Spleen (tissue), 11 donors: Measurements from ENCODE around the gene ADGRG1. TPM values are rescaled to one million over a fixed set of nuclear protein-coding genes. Genes with fewer than 3 reads are reported as not detected.

Source experiments
- DNase-seq: peaks from one replicate; pipeline ENCODE4 v3.0.0-alpha.2; 2020
- H3K27ac ChIP-seq, 8 donors: fragments of 200-600 bp; sonication (generic) in 7 of 8; 1 replicate in 4 of 8; 2 replicates in 4 of 8; pipeline versions ENCODE4 v1.5.0 to v1.8.0; 2016 to 2021; ENCODE audit warnings: inconsistent platforms in 4 of 8, mild to moderate bottlenecking in 4 of 8, moderate library complexity in 1 of 8
- H3K27me3 ChIP-seq, 7 donors: fragments of 200-600 bp; sonication (generic) in 6 of 7; replicated peaks in 1 of 7; 1 replicate in 4 of 7; 2 replicates in 3 of 7; pipeline versions ENCODE4 v1.5.0 to v1.8.0; 2016 to 2021; ENCODE audit warnings: inconsistent platforms in 3 of 7, mild to moderate bottlenecking in 1 of 7
- H3K36me3 ChIP-seq, 6 donors: fragments of 200-600 bp; sonication (generic) in 5 of 6; 1 replicate in 4 of 6; 2 replicates in 2 of 6; pipeline versions ENCODE4 v1.5.0 to v1.8.0; 2016 to 2021; ENCODE audit warnings: inconsistent platforms in 2 of 6
- H3K4me1 ChIP-seq, 6 donors: fragments of 200-600 bp; sonication (generic) in 5 of 6; 1 replicate in 3 of 6; 2 replicates in 3 of 6; pipeline versions ENCODE4 v1.5.0 to v1.8.0; 2016 to 2021; ENCODE audit warnings: inconsistent platforms in 3 of 6
- H3K4me3 ChIP-seq, 8 donors: fragments of 200-600 bp; sonication (generic) in 7 of 8; 1 replicate in 4 of 8; 2 replicates in 4 of 8; pipeline versions ENCODE4 v1.5.0 to v1.8.0; 2016 to 2021; ENCODE audit warnings: inconsistent platforms in 4 of 8, mild to moderate bottlenecking in 4 of 8, moderate library complexity in 2 of 8
- H3K9me3 ChIP-seq, 8 donors: fragments of 200-600 bp; sonication (generic) in 7 of 8; 1 replicate in 4 of 8; 2 replicates in 4 of 8; pipeline versions ENCODE4 v1.5.0 to v1.8.0; 2016 to 2021; ENCODE audit warnings: inconsistent platforms in 4 of 8
- CTCF ChIP-seq, 11 experiments: fragments of 200-600 bp in 7 of 11; fragments of 450-650 bp in 4 of 11; sonication (generic) in 4 of 11; IDR thresholded peaks in 8 of 11; conservative IDR thresholded peaks in 3 of 11; 1 replicate in 7 of 11; 2 replicates in 4 of 11; pipeline versions ENCODE4 v1.4.0 to v1.8.0; 2016 to 2021; ENCODE audit warnings: antibody characterized with exemption in 11 of 11, inconsistent platforms in 4 of 11, mild to moderate bottlenecking in 1 of 11
- POLR2A ChIP-seq, 3 donors: fragments of 450-650 bp; IDR thresholded peaks; one replicate each; pipeline ENCODE4 v1.5.1; 2017; ENCODE audit warnings: antibody characterized with exemption in 3 of 3, mild to moderate bottlenecking in 1 of 3
- POLR2AphosphoS5 ChIP-seq, 3 donors: sonication (generic); formaldehyde crosslinking; IDR thresholded peaks; one replicate each; pipeline ENCODE4 v1.5.1; 2017; ENCODE audit warnings: antibody characterized with exemption in 3 of 3
- WGBS, 5 donors: extraction: QIAGEN DNeasy Blood & Tissue Kit in 3 of 5; methylation state at CpG; one replicate each; pipeline versions ENCODE4 v1.1.5 to v1.1.7; 2013 to 2018; 5-methylcytosine and 5-hydroxymethylcytosine counted together
- intact Hi-C: fragments of 100-400 bp; cut with DNase I; formaldehyde crosslinking; loops from one replicate; pipeline ENCODE4 v1.15.0; 2023; ENCODE audit warnings: low total_unique reads
- polyA plus RNA-seq, 3 donors: library from polyadenylated mRNA; stranded (reverse); fragments of 200-250 nt; gene quantifications; one replicate each; pipeline ENCODE4 v1.2.1, GENCODE V29; 2013
- total RNA-seq, 7 donors: library from RNA; depleted of rRNA in 3 of 7; stranded (reverse); fragments of >200 nt in 3 of 7; fragmentation: NEBNext Ultra II Directional in 4 of 7; extraction: Animal tissue kit (Norgen Biotek cat#: 25700) in 4 of 7; gene quantifications; one replicate each; pipeline versions ENCODE4 v1.1.0 to v1.2.1, GENCODE V29; 2016 to 2021
- donor health status: healthy with polysubstance abuse.
- donor health status: DM: no; HTN: no; CAD: no; lungs with moderate emphysema.
- donor health status: DM: no; HTN: no; CAD: no.
- donor health status: Bipolar disorder and iron deficiency.
- donor health status: healthy.
- donor health status: DM: no; HTN: no; CAD: no.
- donor health status: DM: yes; HTN: yes; CAD: no.

ADGRG1 gene
- total and polyA plus RNA-seq, 10 donors: 1.0 to 23.7 (median 8.2) TPM

DNA sequence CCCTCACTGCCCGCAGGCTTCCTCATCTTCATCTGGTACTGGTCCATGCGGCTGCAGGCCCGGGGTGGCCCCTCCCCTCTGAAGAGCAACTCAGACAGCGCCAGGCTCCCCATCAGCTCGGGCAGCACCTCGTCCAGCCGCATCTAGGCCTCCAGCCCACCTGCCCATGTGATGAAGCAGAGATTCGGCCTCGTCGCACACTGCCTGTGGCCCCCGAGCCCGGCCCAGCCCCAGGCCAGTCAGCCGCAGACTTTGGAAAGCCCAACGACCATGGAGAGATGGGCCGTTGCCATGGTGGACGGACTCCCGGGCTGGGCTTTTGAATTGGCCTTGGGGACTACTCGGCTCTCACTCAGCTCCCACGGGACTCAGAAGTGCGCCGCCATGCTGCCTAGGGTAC lies 35.0 kb downstream of the ADGRG1 start:
- WGBS, 5 donors: 85 to 92% (median 90%) methylated on average over 10 to 21 of the region's 21 CpGs
- DNase-seq: peak; percentile 73
- peaks cover 0 to 37% (median 4%) of the 10 kb centered on the region in 6 donors for H3K4me1 ChIP-seq
- TF ChIP-seq CTCF (IDR thresholded peaks at IDR 0.05 in 8 of 11, conservative IDR thresholded peaks at IDR 0.05 in 3 of 11): no peak
- no peak for TF ChIP-seq POLR2A (IDR thresholded peaks at IDR 0.05)
- TF ChIP-seq POLR2AphosphoS5 (IDR thresholded peaks at IDR 0.05): no peak
- H3K27ac ChIP-seq: no peak overlapping the region
- intact Hi-C loops: no loop called here
- H3K9me3 ChIP-seq: no peaks in the 10 kb centered on the region
- peaks cover 0 to 17% (median 0%) of the 10 kb centered on the region in 7 donors for H3K27me3 ChIP-seq
- peaks cover 0 to 25% (median 0%) of the 10 kb centered on the region in 6 donors for H3K36me3 ChIP-seq
- no peak overlapping the region for H3K4me3 ChIP-seq

DNA sequence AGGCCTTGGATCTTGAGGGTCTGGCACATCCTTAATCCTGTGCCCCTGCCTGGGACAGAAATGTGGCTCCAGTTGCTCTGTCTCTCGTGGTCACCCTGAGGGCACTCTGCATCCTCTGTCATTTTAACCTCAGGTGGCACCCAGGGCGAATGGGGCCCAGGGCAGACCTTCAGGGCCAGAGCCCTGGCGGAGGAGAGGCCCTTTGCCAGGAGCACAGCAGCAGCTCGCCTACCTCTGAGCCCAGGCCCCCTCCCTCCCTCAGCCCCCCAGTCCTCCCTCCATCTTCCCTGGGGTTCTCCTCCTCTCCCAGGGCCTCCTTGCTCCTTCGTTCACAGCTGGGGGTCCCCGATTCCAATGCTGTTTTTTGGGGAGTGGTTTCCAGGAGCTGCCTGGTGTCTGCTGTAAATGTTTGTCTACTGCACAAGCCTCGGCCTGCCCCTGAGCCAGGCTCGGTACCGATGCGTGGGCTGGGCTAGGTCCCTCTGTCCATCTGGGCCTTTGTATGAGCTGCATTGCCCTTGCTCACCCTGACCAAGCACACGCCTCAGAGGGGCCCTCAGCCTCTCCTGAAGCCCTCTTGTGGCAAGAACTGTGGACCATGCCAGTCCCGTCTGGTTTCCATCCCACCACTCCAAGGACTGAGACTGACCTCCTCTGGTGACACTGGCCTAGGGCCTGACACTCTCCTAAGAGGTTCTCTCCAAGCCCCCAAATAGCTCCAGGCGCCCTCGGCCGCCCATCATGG lies 35.7 kb downstream of the ADGRG1 start:
- intact Hi-C loops: no loop called here
- H3K4me1 ChIP-seq: peaks cover 0 to 37% (median 4%) of the 10 kb centered on the region in 6 donors
- peak; percentile 68 for DNase-seq
- peaks cover 0 to 17% (median 0%) of the 10 kb centered on the region in 7 donors for H3K27me3 ChIP-seq
- no peak for TF ChIP-seq POLR2AphosphoS5 (IDR thresholded peaks at IDR 0.05)
- no peak for TF ChIP-seq POLR2A (IDR thresholded peaks at IDR 0.05)
- TF ChIP-seq CTCF (IDR thresholded peaks at IDR 0.05 in 8 of 11, conservative IDR thresholded peaks at IDR 0.05 in 3 of 11): no peak
- H3K36me3 ChIP-seq: peaks cover 0 to 25% (median 0%) of the 10 kb centered on the region in 6 donors
- H3K27ac ChIP-seq: peak overlapping the region in 2 of 8 donors; percentile 90 to 95
- no peak overlapping the region for H3K4me3 ChIP-seq
- 82 to 89% (median 85%) methylated on average over 14 to 15 of the region's 15 CpGs for WGBS, 5 donors
- H3K9me3 ChIP-seq: no peaks in the 10 kb centered on the region

- TF ChIP-seq POLR2AphosphoS5 (IDR thresholded peaks at IDR 0.05): no peak
- TF ChIP-seq POLR2A (IDR thresholded peaks at IDR 0.05): no peak
- TF ChIP-seq CTCF (IDR thresholded peaks at IDR 0.05 in 8 of 11, conservative IDR thresholded peaks at IDR 0.05 in 3 of 11): no peak
- peak overlapping the region in 3 of 8 donors; percentile 53 to 95 (median 90) for H3K27ac ChIP-seq
- no peaks in the 10 kb centered on the region for H3K9me3 ChIP-seq
- H3K27me3 ChIP-seq: peaks cover 0 to 17% (median 0%) of the 10 kb centered on the region in 7 donors
- intact Hi-C loops: no loop called here
- WGBS, 5 donors: 88 to 95% (median 89%) methylated on average over 6 of the region's 6 CpGs
- DNase-seq: no peak
- peaks cover 0 to 37% (median 4%) of the 10 kb centered on the region in 6 donors for H3K4me1 ChIP-seq
- H3K36me3 ChIP-seq: peaks cover 0 to 25% (median 0%) of the 10 kb centered on the region in 6 donors
- no peak overlapping the region for H3K4me3 ChIP-seq
Observed at GRCh38 chr16:57664662-57665025, 36.2 kb downstream of the ADGRG1 start.

DNA sequence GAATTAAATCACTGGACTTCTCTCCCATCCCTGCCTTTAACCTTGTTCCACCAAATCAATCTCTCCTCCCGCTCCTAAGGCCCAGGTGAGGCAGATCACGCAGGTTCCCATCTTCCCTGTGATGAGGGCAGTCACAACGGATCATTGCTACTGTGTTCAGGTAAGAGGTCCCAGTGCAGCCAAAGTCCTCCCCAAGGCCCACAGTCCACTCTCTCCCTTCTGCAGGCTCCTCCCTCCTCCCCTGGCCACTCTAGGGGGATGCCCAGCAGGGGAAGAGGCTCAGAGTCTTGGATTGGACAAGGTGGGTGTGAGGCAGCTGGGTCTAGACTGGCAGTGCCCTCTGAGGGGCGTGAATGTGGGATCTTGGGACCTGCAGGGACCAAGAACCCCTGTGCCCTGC lies 37.1 kb downstream of the ADGRG1 start:
- Histone ChIP-seq H3K36me3 (peaks cover 0 to 25% (median 0%) of the 10 kb centered on the region in 6 donors), H3K4me1 (peaks cover 0 to 43% (median 4%) of the 10 kb centered on the region in 6 donors), H3K27ac (peak overlapping the region in 5 of 8 donors; percentile 22 to 95 (median 54)), H3K27me3 (peaks cover 0 to 17% (median 0%) of the 10 kb centered on the region in 7 donors), H3K9me3 (no peaks in the 10 kb centered on the region), H3K4me3 (no peak overlapping the region)
- TF ChIP-seq POLR2AphosphoS5 (IDR thresholded peaks at IDR 0.05) (no peak), POLR2A (IDR thresholded peaks at IDR 0.05) (no peak)
- intact Hi-C loops: no loop called here
- 65 to 94% (median 83%) methylated on average over 3 to 4 of the region's 4 CpGs for WGBS, 5 donors
- DNase-seq: no peak
